ENCODE measurements around the gene CIRBP. TPM values are rescaled to one million over a fixed set of nuclear protein-coding genes. Genes with fewer than 3 reads are reported as not detected.

The CIRBP gene
- total and polyA plus RNA-seq, 9 donors = 602 to 1,254 (median 855) TPM

- DNase-seq = peak in 1 of 5 donors; percentile 66
- peak overlapping the region; percentile 81 to 89 for H3K27ac ChIP-seq
- TF ChIP-seq POLR2A (IDR thresholded peaks at IDR 0.05) (no peak), EP300 (IDR thresholded peaks at IDR 0.05) (no peak), CTCF (IDR thresholded peaks at IDR 0.05) (no peak)
- 50 to 59% (median 55%) methylated on average over 34 of the region's 34 CpGs for WGBS, 3 donors
- peak overlapping the region; percentile 37 for H3K4me3 ChIP-seq
- no peaks in the 10 kb centered on the region for H3K9me3 ChIP-seq
- intact Hi-C loops (cut with DNase I) = loop anchor here in 1 of 4 donors (10.0 kb wide), 1 partner anchor 314 kb away; the partner anchor contains the start of gene ARID3A
- peaks cover 4% of the 10 kb centered on the region for H3K27me3 ChIP-seq
- no peaks in the 10 kb centered on the region for H3K36me3 ChIP-seq
- H3K4me1 ChIP-seq (ENCODE audit: insufficient read depth) = peaks cover 17% of the 10 kb centered on the region
Observed at GRCh38 chr19:1238369-1239303, 30.5 kb upstream of the CIRBP start.

- peaks cover 4% of the 10 kb centered on the region for H3K27me3 ChIP-seq
- DNase-seq = peak in 1 of 5 donors; percentile 69
Observed at GRCh38 chr19:1239420-1239795, 29.7 kb upstream of the CIRBP start.

GRCh38 chr19:1239796-1240737 lies 29.1 kb upstream of the CIRBP start:
- peak; percentile 91 to 97 (median 96) for DNase-seq
- no peaks in the 10 kb centered on the region for H3K36me3 ChIP-seq
- intact Hi-C loops (cut with DNase I) = loop anchor here in 2 of 4 donors (10.0 kb wide), 3 partner anchors 215 to 805 kb away; partner anchors contain the start of genes ARID3A (in 1 of the 2), CNN2 (in 1 of the 2), RNU6-2 (in 1 of the 2) and TMEM259 (in 1 of the 2)
- H3K27ac ChIP-seq = peak overlapping the region; percentile 81 to 89
- no peaks in the 10 kb centered on the region for H3K9me3 ChIP-seq
- peaks cover 22% of the 10 kb centered on the region for H3K4me1 ChIP-seq (ENCODE audit: insufficient read depth)
- peak overlapping the region; percentile 21 for H3K4me3 ChIP-seq
- H3K27me3 ChIP-seq = peaks cover 4% of the 10 kb centered on the region
- TF ChIP-seq EP300 (IDR thresholded peaks at IDR 0.05) = no peak
- no peak for TF ChIP-seq POLR2A (IDR thresholded peaks at IDR 0.05)
- TF ChIP-seq CTCF (IDR thresholded peaks at IDR 0.05) = peak; percentile 94 to 99 (median 97)
- 10 to 22% (median 11%) methylated on average over 46 to 84 of the region's 84 CpGs for WGBS, 3 donors

More at GRCh38 chr19:1239420-1239795, 29.7 kb upstream of the CIRBP start:
- Histone ChIP-seq H3K27ac (peak overlapping the region; percentile 81 to 89), H3K9me3 (no peaks in the 10 kb centered on the region), H3K4me3 (no peak overlapping the region), H3K36me3 (no peaks in the 10 kb centered on the region), H3K4me1 (ENCODE audit: insufficient read depth) (peaks cover 17% of the 10 kb centered on the region)
- intact Hi-C loops (cut with DNase I) = loop anchor here in 1 of 4 donors (10.0 kb wide), 1 partner anchor 315 kb away; the partner anchor contains the start of gene ARID3A
- 74 to 80% (median 79%) methylated on average over 11 of the region's 11 CpGs for WGBS, 3 donors
- TF ChIP-seq CTCF (IDR thresholded peaks at IDR 0.05) = no peak
- no peak for TF ChIP-seq POLR2A (IDR thresholded peaks at IDR 0.05)
- TF ChIP-seq EP300 (IDR thresholded peaks at IDR 0.05) = no peak

- TF ChIP-seq EP300 (IDR thresholded peaks at IDR 0.05) = no peak
- no peak for TF ChIP-seq CTCF (IDR thresholded peaks at IDR 0.05)
- no peak for TF ChIP-seq POLR2A (IDR thresholded peaks at IDR 0.05)
Observed at GRCh38 chr19:1240925-1241324, 28.2 kb upstream of the CIRBP start.

More at GRCh38 chr19:1240925-1241324, 28.2 kb upstream of the CIRBP start:
- Histone ChIP-seq H3K4me3 (peak overlapping the region; percentile 78), H3K36me3 (no peaks in the 10 kb centered on the region), H3K27ac (peak overlapping the region; percentile 81 to 87), H3K27me3 (peaks cover 3% of the 10 kb centered on the region), H3K9me3 (no peaks in the 10 kb centered on the region), H3K4me1 (ENCODE audit: insufficient read depth) (peaks cover 28% of the 10 kb centered on the region)
- DNase-seq = peak in 2 of 5 donors; percentile 58 to 63
- WGBS, 3 donors = 50 to 63% (median 54%) methylated on average over 15 of the region's 15 CpGs
- intact Hi-C loops (cut with DNase I) = loop anchor here in 1 of 4 donors (10.0 kb wide), 2 partner anchors 216 to 804 kb away; partner anchors contain the start of genes CNN2, RNU6-2 and TMEM259
